ENCODE results near the gene MTUS2. TPM values are rescaled to one million over a fixed set of nuclear protein-coding genes. Genes with fewer than 3 reads are reported as not detected.

The MTUS2 gene
- total and polyA plus RNA-seq, 2 of the 8 experiments (the other 6 are each of a cell fraction or from before 2014, with no cell fraction given) = 0.18 to 0.80 TPM

- Histone ChIP-seq H3K4me3 (ENCODE audit: extremely low read depth in 1 of 4, insufficient read depth in 2 of 4, low read depth in 3 of 4, low read length in 4 of 4) (no peak overlapping the region), H4K5ac (ENCODE audit: insufficient read length, low read depth, low read length) (no peak overlapping the region), H3K23ac (ENCODE audit: insufficient read length) (no peak overlapping the region), H4K20me1 (replicated peaks in 1 of 2; ENCODE audit: control insufficient read depth in 1 of 2, insufficient read depth in 2 of 2, low read length in 2 of 2) (peaks cover 3 to 11% of the 10 kb centered on the region in 2 experiments), H3K23me2 (ENCODE audit: low read depth, low read length) (no peaks in the 10 kb centered on the region), H3K36me3 (ENCODE audit: control insufficient read depth in 2 of 4, insufficient read depth in 4 of 4, low read length in 3 of 4) (peaks cover 4 to 41% (median 30%) of the 10 kb centered on the region in 4 experiments; a peak in 7 of 8 replicates), H3K27me3 (replicated peaks in 1 of 4; ENCODE audit: control insufficient read depth in 3 of 4, extremely low read depth in 1 of 4, insufficient read depth in 3 of 4, low read length in 3 of 4) (no peaks in the 10 kb centered on the region), H2AK5ac (ENCODE audit: low read depth, low read length) (no peak overlapping the region), H3K79me1 (ENCODE audit: low read depth, low read length) (no peaks in the 10 kb centered on the region; the same call in 1 of the 2 replicates), H3K9me3 (ENCODE audit: insufficient read depth in 2 of 2, low read depth in 1 of 2, low read length in 1 of 2) (no peaks in the 10 kb centered on the region), H3K9ac (replicated peaks in 1 of 4; ENCODE audit: extremely low read depth in 1 of 4, low read depth in 3 of 4, low read length in 3 of 4) (no peak overlapping the region), H4K91ac (replicated peaks; ENCODE audit: insufficient read length, low read length) (no peak overlapping the region), H3K14ac (ENCODE audit: insufficient read length) (no peak overlapping the region), H2BK20ac (ENCODE audit: low read length) (no peak overlapping the region), H3K4me1 (replicated peaks in 1 of 4; ENCODE audit: control insufficient read depth in 3 of 4, insufficient read depth in 4 of 4, low read length in 3 of 4) (no peaks in the 10 kb centered on the region), H2BK12ac (ENCODE audit: low read depth, low read length) (no peak overlapping the region), H3K56ac (replicated peaks; ENCODE audit: insufficient read length, low read depth, low read length) (no peak overlapping the region), H2BK5ac (ENCODE audit: low read depth, low read length) (no peak overlapping the region), H3K4me2 (ENCODE audit: insufficient read depth in 1 of 2, low read depth in 2 of 2, low read length in 2 of 2) (no peak overlapping the region), H2AFZ (ENCODE audit: low read length) (no peak overlapping the region), H3K79me2 (ENCODE audit: control insufficient read depth in 1 of 2, insufficient read depth in 2 of 2, low read length in 2 of 2) (no peaks in the 10 kb centered on the region), H4K8ac (ENCODE audit: extremely low read depth, insufficient read depth, low read length) (no peak overlapping the region), H2BK15ac (ENCODE audit: low read length) (no peak overlapping the region), H3K18ac (ENCODE audit: extremely low read depth, low read length) (no peak overlapping the region), H3K4ac (replicated peaks; ENCODE audit: insufficient read length, low read depth, low read length) (no peak overlapping the region), H3K27ac (ENCODE audit: low read depth, low read length) (no peak overlapping the region), H2BK120ac (replicated peaks; ENCODE audit: low read depth, low read length) (no peak overlapping the region)
- ChIA-PET CTCF (ENCODE audit: partially characterized antibody) (interaction anchor here (17.8 kb wide), 1 partner anchor 195 kb away, joined by 210 read pairs; no protein-coding TSS in a partner anchor), POLR2A (ENCODE audit: partially characterized antibody) (interaction anchor here (1.6 kb wide), 1 partner anchor 76 kb away, joined by 4 read pairs; no protein-coding TSS in a partner anchor)
- 88% methylated on average over 8 of the region's 8 CpGs; no CpG with 5 or more reads in 1 of the 2 experiments for WGBS, 2 experiments (ENCODE audit: extremely low coverage in 1 of 2, insufficient coverage in 1 of 2, insufficient read length in 1 of 2, insufficient replicate concordance in 2 of 2, low coverage in 1 of 2, low lambda C conversion rate in 2 of 2, missing lambda C conversion rate in 1 of 2)
- FAIRE-seq (no peak), DNase-seq (ENCODE audit: low read depth in 1 of 2, low spot score in 2 of 2) (no peak)
- TF ChIP-seq BRCA1 (IDR thresholded peaks at IDR 0.05; ENCODE audit: low read depth, low read length) = no peak
- TF ChIP-seq ASH2L (IDR thresholded peaks at IDR 0.05; ENCODE audit: low read length) = no peak
Observed at GRCh38 chr13:29511980-29512379, 691.8 kb downstream of the MTUS2 start.
